ENCODE results near the gene LARGE1. TPM values are rescaled to one million over a fixed set of nuclear protein-coding genes. Genes with fewer than 3 reads are reported as not detected.

Gene LARGE1
- polyA plus RNA-seq, 3 donors: 0.05 to 0.13 TPM; not detected in 1

- Histone ChIP-seq H4K20me1 (ENCODE audit: insufficient read depth, low read length) (no peaks in the 10 kb centered on the region), H2AFZ (ENCODE audit: insufficient read depth, low read depth, low read length, poor library complexity, severe bottlenecking) (no peak overlapping the region), H3K27me3 (ENCODE audit: control insufficient read depth in 2 of 2, insufficient read depth in 2 of 2, low read length in 2 of 2) (no peaks in the 10 kb centered on the region), H3K4me1 (ENCODE audit: control insufficient read depth in 1 of 2, insufficient read depth in 2 of 2, low read length in 2 of 2) (no peaks in the 10 kb centered on the region), H3K9ac (ENCODE audit: insufficient read depth, low read length, poor library complexity, severe bottlenecking) (no peak overlapping the region), H3K36me3 (replicated peaks in 1 of 2; ENCODE audit: control insufficient read depth in 1 of 2, insufficient read depth in 2 of 2, low read length in 2 of 2) (no peaks in the 10 kb centered on the region), H3K27ac (ENCODE audit: low read depth in 1 of 2, low read length in 2 of 2) (no peak overlapping the region), H3K9me3 (replicated peaks in 1 of 2; ENCODE audit: control insufficient read depth in 1 of 2, insufficient read depth in 1 of 2, low read length in 2 of 2) (peaks cover 4 to 22% of the 10 kb centered on the region in 2 donors), H3K4me3 (replicated peaks in 1 of 3; ENCODE audit: low read depth in 2 of 3, low read length in 3 of 3) (no peak overlapping the region), H3K79me2 (ENCODE audit: insufficient read depth, low read length) (no peaks in the 10 kb centered on the region), H3K4me2 (replicated peaks; ENCODE audit: extremely low read depth, low read length, poor library complexity, severe bottlenecking) (no peak overlapping the region)
- H3K4me1 Mint-ChIP-seq: no peaks in the 10 kb centered on the region
- 77% methylated on average over 2 of the region's 4 CpGs for WGBS (ENCODE audit: insufficient coverage)
- no peaks in the 10 kb centered on the region for H3K36me3 Mint-ChIP-seq
- H3K27ac Mint-ChIP-seq: no peak overlapping the region
- intact Hi-C loops (cut with micrococcal nuclease): no loop called here
- TF ChIP-seq, protein P1, sequence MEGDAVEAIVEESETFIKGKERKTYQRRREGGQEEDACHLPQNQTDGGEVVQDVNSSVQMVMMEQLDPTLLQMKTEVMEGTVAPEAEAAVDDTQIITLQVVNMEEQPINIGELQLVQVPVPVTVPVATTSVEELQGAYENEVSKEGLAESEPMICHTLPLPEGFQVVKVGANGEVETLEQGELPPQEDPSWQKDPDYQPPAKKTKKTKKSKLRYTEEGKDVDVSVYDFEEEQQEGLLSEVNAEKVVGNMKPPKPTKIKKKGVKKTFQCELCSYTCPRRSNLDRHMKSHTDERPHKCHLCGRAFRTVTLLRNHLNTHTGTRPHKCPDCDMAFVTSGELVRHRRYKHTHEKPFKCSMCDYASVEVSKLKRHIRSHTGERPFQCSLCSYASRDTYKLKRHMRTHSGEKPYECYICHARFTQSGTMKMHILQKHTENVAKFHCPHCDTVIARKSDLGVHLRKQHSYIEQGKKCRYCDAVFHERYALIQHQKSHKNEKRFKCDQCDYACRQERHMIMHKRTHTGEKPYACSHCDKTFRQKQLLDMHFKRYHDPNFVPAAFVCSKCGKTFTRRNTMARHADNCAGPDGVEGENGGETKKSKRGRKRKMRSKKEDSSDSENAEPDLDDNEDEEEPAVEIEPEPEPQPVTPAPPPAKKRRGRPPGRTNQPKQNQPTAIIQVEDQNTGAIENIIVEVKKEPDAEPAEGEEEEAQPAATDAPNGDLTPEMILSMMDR (IDR thresholded peaks at IDR 0.05): no peak
- H3K27me3 Mint-ChIP-seq (ENCODE audit: low read depth in 3 of 3): no peaks in the 10 kb centered on the region
- DNase-seq: no peak
- no peak overlapping the region for H3K4me3 Mint-ChIP-seq
- peaks cover 5 to 40% (median 13%) of the 10 kb centered on the region in 7 donors for H3K9me3 Mint-ChIP-seq
Observed at GRCh38 chr22:33841281-33842005, 78.8 kb downstream of the LARGE1 start.

DNA sequence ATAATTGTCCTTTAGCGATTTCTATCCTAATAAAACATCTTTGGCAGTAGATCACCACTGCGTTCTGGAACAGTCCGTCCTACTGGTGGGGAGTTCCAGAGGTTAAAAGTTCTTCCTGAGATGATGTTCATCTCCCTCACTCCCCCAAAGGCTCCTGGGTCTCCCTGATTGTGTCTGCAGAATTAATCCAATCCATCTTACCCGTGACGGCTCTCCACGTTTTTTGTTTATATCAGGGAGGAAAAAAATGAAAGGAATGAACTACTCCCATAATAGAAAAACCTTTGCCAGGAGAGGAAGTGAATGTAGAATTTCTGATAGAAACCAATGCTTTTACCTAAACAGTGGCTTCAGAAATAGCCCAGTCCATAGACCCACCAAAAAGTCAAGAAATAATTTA is 81.6 kb downstream of the LARGE1 start:
- H3K4me3 ChIP-seq (replicated peaks in 1 of 3; ENCODE audit: low read depth in 2 of 3, low read length in 3 of 3): no peak overlapping the region
- no peaks in the 10 kb centered on the region for H3K79me2 ChIP-seq (ENCODE audit: insufficient read depth, low read length)
- H3K9me3 Mint-ChIP-seq: peaks cover 3 to 21% (median 9%) of the 10 kb centered on the region in 7 donors
- DNase-seq: no peak
- peaks cover 0 to 1% (median 1%) of the 10 kb centered on the region in 3 donors for H3K27me3 Mint-ChIP-seq (ENCODE audit: low read depth in 3 of 3)
- H3K4me2 ChIP-seq (replicated peaks; ENCODE audit: extremely low read depth, low read length, poor library complexity, severe bottlenecking): no peak overlapping the region
- no CpG with 5 or more reads among the region's 6 CpGs for WGBS (ENCODE audit: insufficient coverage)
- H3K4me1 ChIP-seq (ENCODE audit: control insufficient read depth in 1 of 2, insufficient read depth in 2 of 2, low read length in 2 of 2): no peaks in the 10 kb centered on the region
- H2AFZ ChIP-seq (ENCODE audit: insufficient read depth, low read depth, low read length, poor library complexity, severe bottlenecking): no peak overlapping the region
- H3K9me3 ChIP-seq (replicated peaks in 1 of 2; ENCODE audit: control insufficient read depth in 1 of 2, insufficient read depth in 1 of 2, low read length in 2 of 2): peaks cover 4 to 17% of the 10 kb centered on the region in 2 donors
- no peaks in the 10 kb centered on the region for H3K36me3 ChIP-seq (replicated peaks in 1 of 2; ENCODE audit: control insufficient read depth in 1 of 2, insufficient read depth in 2 of 2, low read length in 2 of 2)
- no peaks in the 10 kb centered on the region for H3K36me3 Mint-ChIP-seq
- H3K4me3 Mint-ChIP-seq: no peak overlapping the region
- intact Hi-C loops (cut with micrococcal nuclease): no loop called here
- no peaks in the 10 kb centered on the region for H3K27me3 ChIP-seq (ENCODE audit: control insufficient read depth in 2 of 2, insufficient read depth in 2 of 2, low read length in 2 of 2)
- TF ChIP-seq, protein P1 (IDR thresholded peaks at IDR 0.05): no peak
- no peak overlapping the region for H3K9ac ChIP-seq (ENCODE audit: insufficient read depth, low read length, poor library complexity, severe bottlenecking)
- no peaks in the 10 kb centered on the region for H4K20me1 ChIP-seq (ENCODE audit: insufficient read depth, low read length)
- no peak overlapping the region for H3K27ac ChIP-seq (ENCODE audit: low read depth in 1 of 2, low read length in 2 of 2)
- H3K27ac Mint-ChIP-seq: no peak overlapping the region
- no peaks in the 10 kb centered on the region for H3K4me1 Mint-ChIP-seq
